ENCODE results near the gene RNLS.
"Not testable (repeated sequence)": the region's sequence is repeated elsewhere in the genome, so short reads cannot be mapped to it uniquely, and the experiment has no call there.

The RNLS gene

GRCh38 chr10:88522715-88523114 is 60.4 kb downstream of the RNLS start:
- DNase-seq (ENCODE audit: low spot score) = no peak

- no peak for DNase-seq (ENCODE audit: low spot score)
These were observed 61.3 kb downstream of the RNLS start for GRCh38 chr10:88521791-88522190.

GRCh38 chr10:88515235-88515634 is 67.9 kb downstream of the RNLS start:
- DNase-seq (ENCODE audit: low spot score) = no peak

GRCh38 chr10:88512599-88512998 is 70.5 kb downstream of the RNLS start:
- DNase-seq (ENCODE audit: low spot score) = no peak

GRCh38 chr10:88508796-88509195 is 74.3 kb downstream of the RNLS start:
- no peak for DNase-seq (ENCODE audit: low spot score)

- DNase-seq (ENCODE audit: low spot score) = no peak
These were observed 75.2 kb downstream of the RNLS start for GRCh38 chr10:88507826-88508453.

GRCh38 chr10:88507404-88507803 is 75.7 kb downstream of the RNLS start:
- no peak for DNase-seq (ENCODE audit: low spot score)

GRCh38 chr10:88505680-88506215 is 77.4 kb downstream of the RNLS start:
- DNase-seq (ENCODE audit: low spot score) = no peak

GRCh38 chr10:88505265-88505664 is 77.9 kb downstream of the RNLS start:
- no peak for DNase-seq (ENCODE audit: low spot score)

- no peak for DNase-seq (ENCODE audit: low spot score)
These were observed 82.5 kb downstream of the RNLS start for GRCh38 chr10:88500656-88501055.

GRCh38 chr10:88499569-88500470 is 83.3 kb downstream of the RNLS start:
- DNase-seq (ENCODE audit: low spot score) = no peak

- DNase-seq (ENCODE audit: low spot score) = no peak
These were observed 85.2 kb downstream of the RNLS start for GRCh38 chr10:88497913-88498312.

GRCh38 chr10:88494537-88494936 is 88.6 kb downstream of the RNLS start:
- no peak for DNase-seq (ENCODE audit: low spot score)

GRCh38 chr10:88493691-88494483 is 89.2 kb downstream of the RNLS start:
- no peak for DNase-seq (ENCODE audit: low spot score)

- DNase-seq (ENCODE audit: low spot score) = no peak
These were observed 91.8 kb downstream of the RNLS start for GRCh38 chr10:88491314-88491713.

GRCh38 chr10:88490231-88490980 is 92.7 kb downstream of the RNLS start:
- DNase-seq (ENCODE audit: low spot score) = no peak

- no peak for DNase-seq (ENCODE audit: low spot score)
These were observed 94.0 kb downstream of the RNLS start for GRCh38 chr10:88489107-88489506.

GRCh38 chr10:88486816-88487215 is 96.3 kb downstream of the RNLS start:
- not testable (repeated sequence) for DNase-seq (ENCODE audit: low spot score)

- DNase-seq (ENCODE audit: low spot score) = no peak
These were observed 100.9 kb downstream of the RNLS start for GRCh38 chr10:88482220-88482619.

GRCh38 chr10:88478256-88478655 is 104.9 kb downstream of the RNLS start:
- DNase-seq (ENCODE audit: low spot score) = no peak

- DNase-seq (ENCODE audit: low spot score) = no peak
These were observed 105.6 kb downstream of the RNLS start for GRCh38 chr10:88477343-88478085.
